Measurements from ENCODE around the gene GTF3C5. TPM values are rescaled to one million over a fixed set of nuclear protein-coding genes. Genes with fewer than 3 reads are reported as not detected.

GTF3C5 gene
- total and polyA plus RNA-seq, 9 of the 15 experiments (the other 6 are each of a cell fraction or from before 2014, with no cell fraction given), result 3.8 to 118 (median 83.7) TPM

DNA sequence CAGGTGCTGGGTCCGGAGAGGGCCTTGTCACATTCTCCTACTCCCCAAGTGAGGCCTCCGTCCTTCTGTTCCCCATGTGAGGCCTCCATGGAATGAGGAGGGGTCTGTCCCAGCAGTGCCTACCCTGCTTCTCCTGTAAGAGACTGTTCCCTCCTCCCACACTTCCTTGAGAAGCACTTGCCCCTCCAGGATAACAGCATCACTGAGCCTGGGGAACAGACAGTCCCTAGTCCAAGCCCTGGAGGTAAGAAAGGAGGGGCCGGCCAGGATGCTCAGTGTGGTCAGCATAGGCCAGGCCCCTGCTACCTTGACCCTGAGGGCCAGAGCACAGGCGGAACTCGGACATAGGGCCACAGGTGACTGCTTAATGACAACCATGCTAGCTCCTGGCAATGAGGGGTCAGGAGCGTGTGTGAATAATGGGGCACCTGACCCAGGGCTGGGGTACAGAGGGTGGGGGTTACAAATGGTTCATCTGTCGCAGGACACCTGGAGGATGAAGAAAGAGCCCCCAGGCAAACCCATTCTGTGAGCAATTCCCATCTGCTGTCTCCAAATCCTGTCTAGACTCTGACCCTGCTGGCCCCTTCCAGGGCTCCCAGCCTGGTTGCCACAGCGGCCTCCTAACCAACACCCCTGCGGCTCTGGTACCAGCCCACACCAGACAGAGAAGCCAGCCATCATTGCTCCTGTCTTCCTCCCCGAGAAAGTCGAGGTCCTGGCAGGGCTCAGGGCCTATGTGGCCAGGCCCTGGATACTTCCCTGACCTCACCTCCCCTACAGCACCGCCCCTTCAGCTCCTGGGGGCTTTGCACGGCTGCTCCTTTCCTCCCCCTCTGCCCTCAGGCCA is 69.9 kb downstream of the GTF3C5 start (continued):
- TF ChIP-seq U2AF1 (optimal IDR thresholded peaks at IDR 0.05; ENCODE audit: low read depth, low read length) (no peak), POLR2H (tag; IDR thresholded peaks at IDR 0.05; ENCODE audit: low read depth) (no peak)
- TF ChIP-seq, protein P1, sequence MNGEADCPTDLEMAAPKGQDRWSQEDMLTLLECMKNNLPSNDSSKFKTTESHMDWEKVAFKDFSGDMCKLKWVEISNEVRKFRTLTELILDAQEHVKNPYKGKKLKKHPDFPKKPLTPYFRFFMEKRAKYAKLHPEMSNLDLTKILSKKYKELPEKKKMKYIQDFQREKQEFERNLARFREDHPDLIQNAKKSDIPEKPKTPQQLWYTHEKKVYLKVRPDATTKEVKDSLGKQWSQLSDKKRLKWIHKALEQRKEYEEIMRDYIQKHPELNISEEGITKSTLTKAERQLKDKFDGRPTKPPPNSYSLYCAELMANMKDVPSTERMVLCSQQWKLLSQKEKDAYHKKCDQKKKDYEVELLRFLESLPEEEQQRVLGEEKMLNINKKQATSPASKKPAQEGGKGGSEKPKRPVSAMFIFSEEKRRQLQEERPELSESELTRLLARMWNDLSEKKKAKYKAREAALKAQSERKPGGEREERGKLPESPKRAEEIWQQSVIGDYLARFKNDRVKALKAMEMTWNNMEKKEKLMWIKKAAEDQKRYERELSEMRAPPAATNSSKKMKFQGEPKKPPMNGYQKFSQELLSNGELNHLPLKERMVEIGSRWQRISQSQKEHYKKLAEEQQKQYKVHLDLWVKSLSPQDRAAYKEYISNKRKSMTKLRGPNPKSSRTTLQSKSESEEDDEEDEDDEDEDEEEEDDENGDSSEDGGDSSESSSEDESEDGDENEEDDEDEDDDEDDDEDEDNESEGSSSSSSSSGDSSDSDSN (IDR thresholded peaks at IDR 0.05; ENCODE audit: borderline replicate concordance in 1 of 2, low read depth in 2 of 2, low read length in 2 of 2), result no peak
- TF ChIP-seq, protein P2, sequence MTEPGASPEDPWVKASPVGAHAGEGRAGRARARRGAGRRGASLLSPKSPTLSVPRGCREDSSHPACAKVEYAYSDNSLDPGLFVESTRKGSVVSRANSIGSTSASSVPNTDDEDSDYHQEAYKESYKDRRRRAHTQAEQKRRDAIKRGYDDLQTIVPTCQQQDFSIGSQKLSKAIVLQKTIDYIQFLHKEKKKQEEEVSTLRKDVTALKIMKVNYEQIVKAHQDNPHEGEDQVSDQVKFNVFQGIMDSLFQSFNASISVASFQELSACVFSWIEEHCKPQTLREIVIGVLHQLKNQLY (CRISPR knock-in tag; conservative IDR thresholded peaks at IDR 0.05), result no peak
